Measurements from ENCODE around the gene C1orf53.
A peak's percentile ranks its signal among the peaks of the same experiment; 100 is the strongest.

C1orf53 gene

DNA sequence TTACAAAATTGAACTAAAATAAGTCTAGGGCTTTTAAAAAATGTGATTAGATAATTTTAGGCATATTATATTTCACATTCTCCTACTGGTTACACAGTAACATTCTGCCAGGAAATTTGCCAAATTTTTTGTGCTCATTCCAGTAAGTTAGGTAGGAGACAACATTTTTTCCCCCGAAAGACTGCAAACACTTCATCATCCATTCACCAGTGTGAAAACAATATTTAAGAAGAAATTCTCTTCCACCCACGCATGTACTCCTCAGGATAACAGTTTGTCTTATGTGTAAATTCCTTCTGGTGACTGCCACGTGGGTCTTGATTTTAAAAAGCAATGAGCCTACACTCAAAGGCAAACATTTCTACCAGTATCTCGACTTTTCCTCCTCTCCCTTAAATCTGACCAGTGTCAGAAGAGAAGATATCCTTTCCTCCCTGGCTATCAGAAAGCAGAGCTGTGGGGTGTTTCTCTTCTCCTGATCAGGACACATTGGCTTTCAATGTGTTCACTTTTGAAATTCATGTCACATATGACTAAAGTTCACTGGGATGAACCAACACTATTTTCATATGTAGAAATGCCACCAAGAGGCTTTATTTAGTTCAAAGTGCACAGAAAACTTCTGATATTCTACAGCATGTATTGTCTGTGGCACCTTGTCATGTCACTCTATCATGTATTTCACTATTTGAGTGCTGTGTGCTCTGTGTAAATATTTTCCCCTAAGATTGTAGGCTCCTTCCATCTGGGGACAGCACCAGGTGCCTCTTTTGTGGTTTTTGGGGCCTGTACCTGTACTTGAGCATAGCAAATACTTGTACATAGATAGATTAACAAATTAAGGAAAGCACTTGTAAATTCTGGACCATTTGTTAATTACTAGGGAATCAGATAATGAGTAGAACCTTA lies 53.3 kb downstream of the C1orf53 start:
- peak; percentile 63 for DNase-seq (ENCODE audit: low spot score)
